A549 (cell line): ENCODE data around the gene C4orf33. TPM values are rescaled to one million over a fixed set of nuclear protein-coding genes. Genes with fewer than 3 reads are reported as not detected.

Source experiments
- ATAC-seq, 2 experiments: fragments of 200-7000 bp in 1 of 2; fragments of >200 bp in 1 of 2; cut with Nextera tagmentation in 1 of 2; cut with Tn5 transposase in 1 of 2; 3 replicates each; pipeline versions ENCODE4 v1.8.0 to v1.9.1; 2018 to 2020; ENCODE audit warnings: mild to moderate bottlenecking in 1 of 2, moderate library complexity in 1 of 2
- CTCF ChIA-PET: fragments of 300-600 bp; sonication (Branson Sonifier 250); formaldehyde crosslinking; extraction: SDS; loops from one replicate; lab custom pipeline; 2021; ENCODE audit warnings: antibody characterized with exemption, inconsistent platforms; lab: Yijun Ruan, JAX
- POLR2A ChIA-PET: fragments of 350-600 bp; formaldehyde crosslinking; extraction: SDS; loops from one replicate; lab custom pipeline; 2021; ENCODE audit warnings: antibody characterized with exemption, inconsistent platforms; lab: Yijun Ruan, JAX
- DNase-seq, 2 experiments: peaks; one replicate each; pipeline versions ENCODE4 v3.0.0 to v3.0.0-alpha.2; 2011 to 2016; ENCODE audit warnings: low read depth in 1 of 2, low spot score in 1 of 2
- FAIRE-seq: peaks from 2 replicates; lab custom pipeline; 2011; peaks lifted over from hg19 to GRCh38; lab: Jason Lieb, UNC
- H3K27ac ChIP-seq, 2 experiments: fragments of >200 bp; sonication (Bioruptor Twin); formaldehyde crosslinking; 3 replicates each; pipeline ENCODE4 v1.5.1; 2016 to 2017
- H3K4me1 ChIP-seq: fragments of >200 bp; sonication (Bioruptor Twin); formaldehyde crosslinking; 3 replicates; pipeline ENCODE4 v1.6.1; 2016
- H3K4me2 ChIP-seq: fragments of >200 bp; sonication (Bioruptor Twin); formaldehyde crosslinking; 3 replicates; pipeline ENCODE4 v1.6.1; 2016
- H3K4me3 ChIP-seq: fragments of >200 bp; sonication (Bioruptor Twin); formaldehyde crosslinking; 3 replicates; pipeline ENCODE4 v1.5.1; 2016
- H3K9me3 ChIP-seq: fragments of >200 bp; sonication (Bioruptor Twin); formaldehyde crosslinking; 3 replicates; pipeline ENCODE4 v1.6.1; 2016
- BHLHE40 ChIP-seq: IDR thresholded peaks from 2 replicates; pipeline ENCODE4 v1.6.1; 2012; ENCODE audit warnings: low read depth, low read length, inconsistent platforms
- CBX2 ChIP-seq: fragments of 200-600 bp; sonication (generic); IDR thresholded peaks from 2 replicates; pipeline ENCODE4 v1.6.1; 2016; ENCODE audit warnings: low read depth, mild to moderate bottlenecking, borderline replicate concordance
- CHD2 ChIP-seq: fragments of 150-350 bp; IDR thresholded peaks from 2 replicates; pipeline ENCODE4 v1.6.1; 2014; ENCODE audit warnings: low read length; ENCODE audit not compliant: partially characterized antibody
- EHF ChIP-seq: fragments of 250-450 bp; sonication (Bioruptor Pico); IDR thresholded peaks from 2 replicates; pipeline ENCODE4 v1.5.0; 2020; ENCODE audit warnings: mild to moderate bottlenecking
- EP300 ChIP-seq, 2 experiments: fragments of >200 bp; sonication (Bioruptor Twin); formaldehyde crosslinking; IDR thresholded peaks; 2 replicates in 1 of 2; 3 replicates in 1 of 2; pipeline ENCODE4 v1.6.1; 2016 to 2017
- JUN ChIP-seq, 2 experiments: fragments of >200 bp; sonication (Bioruptor Twin); formaldehyde crosslinking; IDR thresholded peaks; 2 replicates in 1 of 2; 3 replicates in 1 of 2; pipeline ENCODE4 v1.6.1; 2016 to 2017
- KDM1A ChIP-seq: fragments of 200-600 bp; sonication (generic); IDR thresholded peaks from 2 replicates; pipeline ENCODE4 v1.6.1; 2016; ENCODE audit warnings: low read depth, mild to moderate bottlenecking
- MYC ChIP-seq: IDR thresholded peaks from 2 replicates; pipeline ENCODE4 v1.6.1; 2012; ENCODE audit warnings: mild to moderate bottlenecking, inconsistent platforms, low read length, improper control_type of control experiment, borderline replicate concordance
- POLR2A ChIP-seq: IDR thresholded peaks from 2 replicates; pipeline ENCODE4 v1.6.1; 2012; ENCODE audit warnings: mild to moderate bottlenecking, low read length
- SREBF2 ChIP-seq: fragments of 450-650 bp; IDR thresholded peaks from 2 replicates; pipeline ENCODE4 v1.6.1; 2014; ENCODE audit warnings: mild to moderate bottlenecking, moderate library complexity
- ZFP36 ChIP-seq: fragments of 450-650 bp; IDR thresholded peaks from 2 replicates; pipeline ENCODE4 v1.6.1; 2014; ENCODE audit warnings: borderline replicate concordance; ENCODE audit not compliant: partially characterized antibody
- WGBS: methylation state at CpG from one replicate; pipeline ENCODE4 v1.1.6; 2017; ENCODE audit errors: missing lambda C conversion rate; 5-methylcytosine and 5-hydroxymethylcytosine counted together
- polyA plus RNA-seq, 4 experiments: library from polyadenylated mRNA; depleted of rRNA in 3 of 4; stranded (reverse); fragments of >200 nt; fragmentation: RNase III in 1 of 4; extraction: RNeasy Plus Mini Kit Qiagen cat#74134 plus additional on column Dnase treatment in 1 of 4; gene quantifications; 2 replicates in 3 of 4; 3 replicates in 1 of 4; pipeline ENCODE4 v1.2.3, GENCODE V29; 2011 to 2017

The C4orf33 gene
- polyA plus RNA-seq, 2 of the 4 experiments (the other 2 are of a cell fraction), result 8.6 to 18.8 TPM

- Histone ChIP-seq H3K4me1 (no peaks in the 10 kb centered on the region), H3K9me3 (no peaks in the 10 kb centered on the region), H3K27ac (no peak overlapping the region), H3K4me2 (no peak overlapping the region), H3K4me3 (no peak overlapping the region)
- DNase-seq, result no peak
- no peak for FAIRE-seq
- CTCF ChIA-PET, result no interaction called here
- 54% methylated on average over 3 of the region's 3 CpGs for WGBS
- POLR2A ChIA-PET, result no interaction called here
- TF ChIP-seq ZFP36, result no peak
- TF ChIP-seq EHF (CRISPR knock-in tag), result no peak
- TF ChIP-seq BHLHE40, result no peak
- TF ChIP-seq MYC, result no peak
- no peak for TF ChIP-seq CHD2
- TF ChIP-seq KDM1A, result no peak
- TF ChIP-seq SREBF2, result no peak
- TF ChIP-seq CBX2, result no peak
- no peak for TF ChIP-seq EP300 (IDR thresholded peaks at IDR 0.05)
- TF ChIP-seq POLR2A, result no peak
- no peak for TF ChIP-seq JUN (IDR thresholded peaks at IDR 0.05)
- no peak for ATAC-seq
Measured at GRCh38 chr4:129164243-129164642, 68.3 kb downstream of the C4orf33 start.

Other genes starting within 250 kb of the C4orf33 start
- gene SCLT1, start 2.6 kb upstream of the C4orf33 start, polyA plus RNA-seq (2011; rRNA removed), result 7.0 and 12.1 TPM in 2 replicates
- 6.8 to 8.1 TPM (median 7.4 TPM) in 3 replicates for gene SCLT1, start 2.6 kb upstream of the C4orf33 start, polyA plus RNA-seq (2017; fragmentation: RNase III; extraction: RNeasy Plus Mini Kit Qiagen cat#74134 plus additional on column Dnase treatment)